Testis (tissue), 2 donors: ENCODE results near the gene HLA-A.

ENCODE experiments used
- CTCF ChIP-seq, 3 experiments: fragments of 450-650 bp in 2 of 3; fragments of 200-600 bp in 1 of 3; sonication (generic) in 1 of 3; IDR thresholded peaks; one replicate each; pipeline ENCODE4 v1.5.1; 2016 to 2019; ENCODE audit warnings: antibody characterized with exemption in 3 of 3, mild to moderate bottlenecking in 2 of 3, moderate library complexity in 1 of 3
- POLR2A ChIP-seq: fragments of 450-650 bp; IDR thresholded peaks from one replicate; pipeline ENCODE4 v1.6.1; 2017; ENCODE audit warnings: antibody characterized with exemption, mild to moderate bottlenecking, moderate library complexity

- TF ChIP-seq POLR2A (no peak), CTCF (IDR thresholded peaks at IDR 0.05) (no peak)
Observed at GRCh38 chr6:29981211-29981812, 39.0 kb downstream of the HLA-A start.
